ENCODE results near the gene CIITA.
"Not testable (repeated sequence)": the region's sequence is repeated elsewhere in the genome, so short reads cannot be mapped to it uniquely, and the experiment has no call there.

Gene CIITA

GRCh38 chr16:10922328-10923145 lies 45.5 kb downstream of the CIITA start:
- DNase-seq, result no peak

DNA sequence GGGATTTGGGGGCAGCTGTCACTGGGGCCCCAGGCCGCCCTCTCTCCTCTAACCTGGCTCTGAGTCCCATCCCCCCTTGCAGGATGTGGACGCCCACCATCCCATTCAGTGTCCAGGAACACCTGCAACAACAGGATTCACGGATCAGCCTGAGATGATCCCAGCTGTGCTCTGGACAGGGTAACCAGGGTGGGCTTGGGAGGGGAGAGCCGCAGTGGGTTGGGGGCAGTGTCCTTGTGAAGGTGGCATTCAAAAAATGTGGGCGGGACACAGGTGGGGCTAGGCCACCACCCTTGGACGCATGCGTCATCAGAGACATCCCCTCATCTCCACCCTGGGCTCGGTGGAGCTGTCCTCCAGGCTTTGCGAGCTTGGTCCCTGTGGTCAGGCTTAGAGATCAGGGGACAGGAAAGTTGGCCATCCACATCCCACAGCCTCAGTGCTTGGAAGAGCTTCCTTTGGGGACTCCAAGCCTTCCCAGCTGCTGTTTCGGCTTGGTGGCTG lies 46.2 kb downstream of the CIITA start:
- no peak for DNase-seq

DNA sequence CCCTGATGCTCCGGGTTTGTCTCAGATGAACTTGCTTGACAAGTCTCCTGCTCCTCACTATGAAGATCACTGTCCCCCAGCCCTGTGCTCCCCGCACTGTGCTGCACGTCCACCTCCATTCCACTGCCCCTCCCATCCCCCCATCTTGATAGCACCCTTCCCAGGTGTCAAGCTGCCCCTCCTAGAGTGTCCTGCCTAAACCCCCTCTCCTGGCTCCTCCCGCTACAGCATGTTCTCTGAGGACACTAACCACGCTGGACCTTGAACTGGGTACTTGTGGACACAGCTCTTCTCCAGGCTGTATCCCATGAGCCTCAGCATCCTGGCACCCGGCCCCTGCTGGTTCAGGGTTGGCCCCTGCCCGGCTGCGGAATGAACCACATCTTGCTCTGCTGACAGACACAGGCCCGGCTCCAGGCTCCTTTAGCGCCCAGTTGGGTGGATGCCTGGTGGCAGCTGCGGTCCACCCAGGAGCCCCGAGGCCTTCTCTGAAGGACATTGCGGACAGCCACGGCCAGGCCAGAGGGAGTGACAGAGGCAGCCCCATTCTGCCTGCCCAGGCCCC lies 46.7 kb downstream of the CIITA start:
- no peak for DNase-seq

- not testable (repeated sequence) for DNase-seq
These were observed 48.3 kb downstream of the CIITA start for GRCh38 chr16:10925285-10925684.

GRCh38 chr16:10926094-10926493 lies 49.1 kb downstream of the CIITA start:
- DNase-seq, result no peak

DNA sequence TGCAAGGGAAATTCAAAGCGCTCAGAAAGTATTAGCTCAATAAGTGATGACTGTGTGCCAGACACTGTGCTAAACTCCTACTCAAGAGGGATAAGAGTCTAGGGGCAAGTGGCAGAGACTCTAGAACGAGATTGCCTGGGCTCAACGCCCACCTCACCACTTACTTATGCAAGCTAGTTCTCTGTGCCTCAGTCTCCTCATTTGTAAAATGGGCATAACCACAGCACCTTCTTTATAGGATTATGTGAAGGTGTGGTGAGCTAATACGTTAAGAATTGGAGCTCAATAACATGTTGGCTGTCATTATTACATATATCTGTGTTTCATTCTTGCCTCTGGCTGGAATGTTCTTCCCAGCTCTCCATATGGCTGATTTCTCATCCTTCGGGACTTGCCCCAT lies 49.9 kb downstream of the CIITA start:
- no peak for DNase-seq

DNA sequence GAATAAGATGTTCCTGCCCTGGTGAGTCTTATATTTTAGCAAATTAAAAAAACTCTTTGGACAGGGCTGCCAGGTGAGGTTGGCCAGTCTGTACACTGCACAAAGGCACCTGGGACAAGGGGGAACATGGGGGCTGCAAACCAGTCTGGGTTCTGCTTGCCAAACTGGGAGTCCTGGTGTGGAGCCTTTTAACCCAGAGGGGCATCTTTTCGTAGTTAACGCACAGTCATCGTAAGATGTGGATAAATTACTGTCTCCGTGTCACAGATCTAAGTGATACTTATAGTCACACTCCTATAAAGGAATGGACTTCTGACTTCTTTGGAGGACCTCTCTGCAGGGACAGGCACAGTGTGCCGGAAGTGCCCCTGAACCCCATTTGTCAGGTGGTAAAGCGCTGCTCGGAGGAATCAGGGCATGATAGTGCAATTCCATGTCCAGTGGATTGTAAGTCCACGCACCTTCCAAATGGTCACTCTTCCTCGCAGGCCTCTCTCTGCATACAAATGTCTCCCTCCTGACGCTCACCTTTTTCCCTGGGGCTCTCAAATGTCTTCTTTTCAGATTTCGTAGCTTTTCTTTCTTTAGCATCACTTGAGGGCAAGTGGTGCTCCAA lies 50.6 kb downstream of the CIITA start:
- no peak for DNase-seq

DNA sequence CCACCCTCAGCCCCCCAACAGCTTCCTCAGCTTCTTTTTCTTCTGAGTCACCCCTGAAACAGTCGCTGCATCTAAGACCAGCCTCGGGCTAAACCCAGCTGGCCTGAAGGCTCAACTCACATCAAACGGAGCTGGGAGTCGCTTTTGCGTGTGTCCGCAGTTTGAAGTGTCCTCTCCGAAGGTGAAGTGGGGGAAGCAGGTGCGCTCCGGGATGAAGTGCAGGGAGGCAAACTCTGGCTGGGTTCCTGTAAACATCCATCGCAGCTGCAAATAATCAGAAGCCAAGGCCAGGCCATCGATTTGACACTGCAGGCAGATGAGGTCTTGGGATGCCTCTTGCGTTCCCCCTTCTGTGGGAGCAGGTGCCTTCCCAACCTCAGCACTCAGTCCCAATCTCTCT lies 52.1 kb downstream of the CIITA start:
- DNase-seq, result not testable (repeated sequence)

- no peak for DNase-seq
These were observed 53.1 kb downstream of the CIITA start for GRCh38 chr16:10929853-10930754.

DNA sequence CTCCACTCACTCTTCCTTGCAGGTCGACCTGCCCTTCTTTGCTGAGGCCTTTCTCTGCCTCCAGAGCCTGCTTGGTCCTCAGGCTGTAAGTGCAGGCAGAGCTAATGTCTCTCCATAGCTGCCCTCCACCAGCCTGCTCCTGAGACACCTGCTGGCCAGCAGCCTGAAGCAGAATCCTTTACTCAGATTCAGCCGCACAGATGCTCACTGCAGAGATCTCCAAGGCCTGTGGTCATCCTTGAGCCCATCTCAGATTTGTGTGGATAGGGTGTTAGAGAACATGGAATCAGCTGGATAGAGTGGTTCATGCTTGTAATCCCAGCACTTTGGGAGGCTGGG lies 53.7 kb downstream of the CIITA start:
- no peak for DNase-seq

- no peak for DNase-seq
These were observed 54.1 kb downstream of the CIITA start for GRCh38 chr16:10931134-10931533.

GRCh38 chr16:10931977-10932632 lies 55.1 kb downstream of the CIITA start:
- DNase-seq, result no peak

DNA sequence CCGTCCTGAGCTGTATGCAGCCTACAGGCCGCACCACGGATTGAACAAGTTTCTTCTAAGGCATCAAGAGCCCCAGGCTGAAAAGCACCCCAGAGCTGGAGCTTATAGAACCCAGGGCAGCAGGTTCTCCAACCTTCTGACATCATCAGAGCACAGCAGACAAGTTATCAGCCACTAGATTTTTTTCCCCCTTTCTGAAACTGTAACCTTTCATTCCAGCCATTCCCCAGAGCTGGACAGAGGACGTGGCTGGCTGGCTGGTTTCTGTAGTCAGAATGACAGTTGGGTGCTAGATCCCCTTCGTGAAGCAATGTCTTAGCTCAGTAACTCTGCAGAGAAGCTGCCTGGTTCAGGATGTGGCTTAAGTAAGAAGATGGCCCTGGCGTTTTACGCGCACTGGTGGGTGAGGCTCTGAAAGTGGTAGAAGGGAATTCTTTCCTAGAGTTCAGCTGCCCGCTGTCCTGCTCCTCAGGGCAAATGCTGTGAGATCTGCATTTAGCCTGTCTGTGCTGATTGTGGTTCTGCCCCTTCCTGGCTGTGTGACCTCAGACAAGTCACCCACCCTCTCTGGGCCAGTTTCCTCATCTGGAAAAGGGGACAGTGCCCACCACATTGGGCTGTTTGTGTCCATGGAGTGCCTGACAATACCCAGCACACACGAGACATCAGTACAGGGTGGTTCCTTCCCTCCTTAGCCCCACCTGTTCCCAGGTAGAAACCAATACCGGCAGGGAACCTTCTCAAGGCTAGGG lies 56.1 kb downstream of the CIITA start:
- no peak for DNase-seq

GRCh38 chr16:10933865-10934264 lies 56.9 kb downstream of the CIITA start:
- no peak for DNase-seq

DNA sequence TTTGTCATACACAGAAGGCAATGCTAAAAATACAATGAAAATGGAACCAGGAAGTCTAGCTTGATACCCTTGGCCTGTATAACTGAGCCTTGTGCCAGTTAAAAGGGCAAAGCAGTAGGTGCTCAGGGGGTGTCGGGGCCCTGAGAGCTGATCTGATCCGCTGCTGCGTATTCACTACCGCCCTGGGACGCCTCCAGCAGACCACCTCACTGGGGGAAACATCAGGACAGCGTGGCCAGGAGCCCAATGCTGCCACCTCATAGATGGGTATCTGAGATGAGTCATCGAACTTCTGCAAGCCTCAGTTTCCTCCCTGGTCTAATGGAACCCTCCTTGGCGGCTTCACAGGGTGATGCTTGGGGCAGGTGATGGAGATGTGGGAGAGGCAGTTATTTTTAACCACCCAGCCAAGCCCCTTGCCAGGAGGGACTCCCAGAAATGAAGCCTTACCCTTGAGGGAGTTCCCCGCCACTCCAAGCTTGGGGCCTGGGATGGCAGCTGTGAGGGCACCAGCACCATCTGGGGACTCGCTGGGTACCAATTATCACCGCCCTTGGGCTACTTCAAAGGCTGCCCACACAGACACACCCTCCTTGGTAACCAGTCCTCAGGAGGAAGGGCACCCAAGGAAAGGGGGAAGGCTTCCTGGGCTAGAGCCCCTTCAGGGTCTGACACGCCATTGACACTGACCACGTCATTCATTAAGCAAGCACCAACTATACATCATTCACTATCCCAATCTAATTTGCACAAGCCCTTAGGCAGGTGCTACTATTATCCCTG lies 57.5 kb downstream of the CIITA start:
- no peak for DNase-seq

DNA sequence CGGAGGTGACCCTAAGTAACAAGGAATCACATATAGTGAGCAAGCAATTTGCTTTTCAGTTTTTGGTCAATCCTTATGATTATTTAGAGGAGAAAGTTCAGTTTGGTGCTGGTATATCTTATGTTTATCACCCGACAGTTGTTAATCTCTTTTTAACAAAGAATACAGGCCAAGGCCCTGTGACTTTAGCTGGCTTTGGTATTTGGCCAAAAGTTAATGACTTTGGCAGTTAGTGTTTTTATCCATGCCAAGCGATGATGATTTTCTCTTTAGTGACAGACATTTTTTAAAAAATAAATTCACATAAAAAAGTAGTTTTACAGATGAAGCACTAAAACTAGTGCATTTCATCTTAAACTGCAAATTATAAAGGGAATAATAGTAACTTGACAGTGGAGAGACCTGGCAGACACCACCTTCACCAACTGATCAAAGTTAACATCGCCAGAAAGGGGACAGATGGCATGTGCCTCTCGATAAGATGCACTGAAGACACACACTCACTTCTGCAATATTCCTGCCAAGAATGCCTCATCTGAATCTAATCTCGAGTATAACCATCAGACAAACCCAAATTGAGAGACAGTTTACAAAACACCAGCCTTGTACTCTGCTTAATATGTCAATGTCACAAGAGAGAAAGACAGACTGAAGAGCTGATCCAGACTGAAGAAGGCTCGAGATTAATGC lies 58.4 kb downstream of the CIITA start:
- no peak for DNase-seq

DNA sequence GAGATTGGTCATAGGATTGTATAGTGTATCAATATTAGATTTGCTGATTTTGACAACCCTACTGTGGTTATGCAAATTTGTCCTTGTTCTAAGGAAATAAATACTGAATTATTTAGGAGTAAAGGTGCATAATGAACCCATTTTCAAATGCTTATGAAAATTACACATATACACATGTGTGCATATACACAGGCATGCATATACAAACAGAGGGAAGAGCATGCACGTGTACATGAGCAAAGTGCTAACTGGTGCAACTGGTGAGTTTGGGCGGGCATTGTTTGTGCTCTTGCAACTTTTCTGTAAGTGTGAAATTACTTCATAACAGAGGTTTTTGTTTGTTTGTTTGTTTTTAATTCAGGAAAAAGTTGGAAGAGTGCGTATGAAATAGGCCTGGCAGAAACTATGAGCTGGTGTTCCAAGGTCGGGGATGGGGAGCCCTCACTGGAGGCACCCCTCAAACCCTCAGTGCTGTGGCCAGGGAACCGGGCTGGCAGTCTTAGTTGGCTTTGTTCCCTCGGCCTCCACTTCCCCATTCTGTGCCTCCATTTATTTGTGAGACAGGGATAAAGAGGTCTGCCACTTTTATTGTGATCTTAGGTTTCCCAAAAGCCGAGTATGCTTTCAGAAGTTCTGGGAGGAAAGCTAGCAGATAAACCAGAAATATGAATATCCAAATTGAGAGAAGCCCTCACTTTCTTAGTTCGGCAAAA lies 59.4 kb downstream of the CIITA start:
- DNase-seq, result no peak

- DNase-seq, result no peak
These were observed 60.3 kb downstream of the CIITA start for GRCh38 chr16:10937068-10937859.

DNA sequence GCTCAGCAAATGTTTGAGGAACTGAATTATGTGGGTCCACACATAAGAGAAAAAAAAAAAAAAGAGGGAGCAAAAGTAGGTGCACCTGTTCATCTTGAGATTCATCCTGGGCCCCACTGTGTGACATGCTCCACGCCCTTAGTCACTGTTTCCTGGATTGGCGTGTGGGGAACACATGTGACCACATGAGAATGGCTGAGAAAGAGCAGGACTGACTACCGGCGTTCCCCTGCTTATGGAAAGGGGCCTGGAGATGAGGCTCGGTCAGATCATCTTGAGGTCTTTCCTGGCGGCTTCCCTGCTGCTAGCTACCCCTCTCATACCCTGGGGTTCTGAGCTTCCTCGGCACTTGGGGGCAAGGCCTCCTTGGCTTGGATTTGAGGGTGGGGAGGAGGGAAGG lies 61.3 kb downstream of the CIITA start:
- DNase-seq, result no peak

Measured in stimulated activated CD4-positive, alpha-beta T cell treated with anti-CD3 and anti-CD28 coated beads, Interleukin-12 subunit alpha, Interleukin-12 subunit beta, amount 100 ng/mL, for 4 hours (primary cell).